H9 (cell line): Measurements from ENCODE around the gene NCLN. TPM values are rescaled to one million over a fixed set of nuclear protein-coding genes. Genes with fewer than 3 reads are reported as not detected.

Experiments used
- DNase-seq: peaks from one replicate; pipeline ENCODE4 v3.0.0-alpha.2; 2017
- H2AFZ ChIP-seq: one replicate; pipeline ENCODE4 v1.6.1; 2013; ENCODE audit warnings: mild to moderate bottlenecking, low read length, control low read depth, moderate library complexity
- H2AK5ac ChIP-seq: 2 replicates; pipeline ENCODE4 v1.6.1; 2013; ENCODE audit warnings: low read length, control low read depth, mixed read lengths; ENCODE audit not compliant: insufficient read length
- H2BK120ac ChIP-seq: one replicate; pipeline ENCODE4 v1.6.1; 2013; ENCODE audit warnings: low read depth, mild to moderate bottlenecking, low read length, control low read depth, inconsistent platforms; ENCODE audit not compliant: poor library complexity, severe bottlenecking
- H2BK12ac ChIP-seq: 2 replicates; pipeline ENCODE4 v1.6.1; 2013; ENCODE audit warnings: low read length, control low read depth, mixed read lengths, low read depth; ENCODE audit not compliant: insufficient read length
- H2BK15ac ChIP-seq: 2 replicates; pipeline ENCODE4 v1.6.1; 2013; ENCODE audit warnings: low read depth, low read length, control low read depth
- H2BK20ac ChIP-seq: one replicate; pipeline ENCODE4 v1.6.1; 2013; ENCODE audit warnings: low read depth, mild to moderate bottlenecking, low read length, control low read depth, inconsistent platforms; ENCODE audit not compliant: poor library complexity, severe bottlenecking
- H2BK5ac ChIP-seq: 2 replicates; pipeline ENCODE4 v1.6.1; 2013; ENCODE audit warnings: low read length, control low read depth, mixed read lengths; ENCODE audit not compliant: insufficient read length
- H3K14ac ChIP-seq: 2 replicates; pipeline ENCODE4 v1.6.1; 2013; ENCODE audit warnings: low read length, control low read depth; ENCODE audit not compliant: insufficient read depth
- H3K18ac ChIP-seq: 2 replicates; pipeline ENCODE4 v1.6.1; 2013; ENCODE audit warnings: low read depth, mild to moderate bottlenecking, mixed read lengths, low read length, control low read depth; ENCODE audit not compliant: insufficient read length
- H3K23ac ChIP-seq: 2 replicates; pipeline ENCODE4 v1.6.1; 2013; ENCODE audit warnings: low read length, control low read depth, mixed read lengths, low read depth; ENCODE audit not compliant: insufficient read length
- H3K23me2 ChIP-seq: 2 replicates; pipeline ENCODE4 v1.6.1; 2013; ENCODE audit warnings: low read depth, mild to moderate bottlenecking, mixed read lengths, low read length, control low read depth; ENCODE audit not compliant: insufficient read length, poor library complexity, severe bottlenecking
- H3K27ac ChIP-seq: 2 replicates; pipeline ENCODE4 v1.5.1; 2013; ENCODE audit warnings: low read length, control low read depth, mixed read lengths, low read depth; ENCODE audit not compliant: insufficient read length
- H3K27me3 ChIP-seq: 2 replicates; pipeline ENCODE4 v1.6.1; 2013; ENCODE audit warnings: low read length, control low read depth, inconsistent platforms; ENCODE audit not compliant: insufficient read depth
- H3K4ac ChIP-seq: 2 replicates; pipeline ENCODE4 v1.6.1; 2013; ENCODE audit warnings: low read depth, mild to moderate bottlenecking, control low read depth, inconsistent platforms, low read length, moderate library complexity
- H3K4me1 ChIP-seq: 2 replicates; pipeline ENCODE4 v1.6.1; 2013; ENCODE audit warnings: low read length, control low read depth, inconsistent platforms; ENCODE audit not compliant: insufficient read depth
- H3K4me2 ChIP-seq: 2 replicates; pipeline ENCODE4 v1.6.1; 2013; ENCODE audit warnings: low read length, control low read depth, mixed read lengths; ENCODE audit not compliant: insufficient read length, insufficient read depth
- H3K56ac ChIP-seq: 2 replicates; pipeline ENCODE4 v1.6.1; 2013; ENCODE audit warnings: low read depth, mild to moderate bottlenecking, mixed read lengths, low read length, control low read depth; ENCODE audit not compliant: insufficient read length
- H3K79me1 ChIP-seq: 2 replicates; pipeline ENCODE4 v1.6.1; 2013; ENCODE audit warnings: low read depth, mild to moderate bottlenecking, moderate library complexity, low read length, control low read depth, inconsistent platforms; ENCODE audit not compliant: insufficient read depth, poor library complexity, severe bottlenecking
- H3K79me2 ChIP-seq: 2 replicates; pipeline ENCODE4 v1.6.1; 2013; ENCODE audit warnings: low read length, control low read depth, inconsistent platforms; ENCODE audit not compliant: insufficient read depth
- H3K9ac ChIP-seq: 2 replicates; pipeline ENCODE4 v1.6.1; 2013; ENCODE audit warnings: low read length, control low read depth, mixed read lengths; ENCODE audit not compliant: insufficient read length; ENCODE audit errors: extremely low read depth
- H3K9me3 ChIP-seq: one replicate; pipeline ENCODE4 v1.6.1; 2013; ENCODE audit warnings: low read depth, low read length, inconsistent platforms; ENCODE audit not compliant: control insufficient read depth
- H3T11ph ChIP-seq: one replicate; pipeline ENCODE4 v1.6.1; 2013; ENCODE audit warnings: mild to moderate bottlenecking, low read length, control low read depth, inconsistent platforms
- H4K20me1 ChIP-seq: one replicate; pipeline ENCODE4 v1.6.1; 2013; ENCODE audit not compliant: control insufficient read depth, insufficient read length, insufficient read depth
- H4K5ac ChIP-seq: 2 replicates; pipeline ENCODE4 v1.6.1; 2013; ENCODE audit warnings: low read depth, mild to moderate bottlenecking, mixed read lengths, low read length, control low read depth; ENCODE audit not compliant: insufficient read length
- H4K8ac ChIP-seq: replicated peaks from 2 replicates; pipeline ENCODE4 v1.6.1; 2013; ENCODE audit warnings: low read length, control low read depth, mixed read lengths, low read depth; ENCODE audit not compliant: insufficient read length
- H4K91ac ChIP-seq: 2 replicates; pipeline ENCODE4 v1.6.1; 2013; ENCODE audit warnings: low read depth, mild to moderate bottlenecking, moderate library complexity, mixed read lengths, low read length, control low read depth; ENCODE audit not compliant: insufficient read length
- H3K27ac Mint-ChIP-seq, 3 experiments: 2 replicates in 2 of 3; 3 replicates in 1 of 3; pipeline ENCODE4 v1.8.0; 2020 to 2021; ENCODE audit warnings: mixed read lengths in 3 of 3, mild to moderate bottlenecking in 1 of 3, moderate library complexity in 1 of 3
- H3K27me3 Mint-ChIP-seq: 2 replicates; pipeline ENCODE4 v1.8.0; 2021; ENCODE audit warnings: low read depth, mild to moderate bottlenecking, moderate library complexity, mixed read lengths
- H3K36me3 Mint-ChIP-seq, 3 experiments: 2 replicates in 2 of 3; 3 replicates in 1 of 3; pipeline ENCODE4 v1.8.0; 2020 to 2021; ENCODE audit warnings: low read depth in 3 of 3, mixed read lengths in 3 of 3; ENCODE audit not compliant: insufficient read depth in 1 of 3
- H3K4me1 Mint-ChIP-seq, 2 experiments: 2 replicates each; pipeline ENCODE4 v1.8.0; 2020; ENCODE audit warnings: mixed read lengths in 2 of 2
- H3K4me3 Mint-ChIP-seq, 2 experiments: 2 replicates in 1 of 2; 3 replicates in 1 of 2; pipeline ENCODE4 v1.8.0; 2020 to 2021; ENCODE audit warnings: mild to moderate bottlenecking in 2 of 2, mixed read lengths in 2 of 2, moderate library complexity in 1 of 2
- H3K9me3 Mint-ChIP-seq, 2 experiments: 2 replicates in 1 of 2; 3 replicates in 1 of 2; pipeline ENCODE4 v1.8.0; 2020; ENCODE audit warnings: mild to moderate bottlenecking in 2 of 2, mixed read lengths in 2 of 2, moderate library complexity in 1 of 2
- WGBS: extraction: QIAGEN DNeasy Blood & Tissue Kit; methylation state at CpG from one replicate; pipeline ENCODE4 v1.1.7; 2013; ENCODE audit warnings: missing lambda C conversion rate, low lambda C conversion rate, mixed read lengths; ENCODE audit not compliant: insufficient read length; ENCODE audit errors: extremely low coverage; 5-methylcytosine and 5-hydroxymethylcytosine counted together
- total RNA-seq: library from RNA; stranded (reverse); gene quantifications from 2 replicates; pipeline ENCODE4 v1.2.1, GENCODE V29; 2021
- TF ChIP-seq, protein P1 (sequence below): fragments of 200-600 bp; sonication (generic); conservative IDR thresholded peaks from 3 replicates; pipeline ENCODE4 v1.8.0; 2021; ENCODE audit warnings: antibody characterized with exemption, mild to moderate bottlenecking

NCLN gene
- total RNA-seq, 1 experiment from 2014 or later: 94.8 TPM

DNA sequence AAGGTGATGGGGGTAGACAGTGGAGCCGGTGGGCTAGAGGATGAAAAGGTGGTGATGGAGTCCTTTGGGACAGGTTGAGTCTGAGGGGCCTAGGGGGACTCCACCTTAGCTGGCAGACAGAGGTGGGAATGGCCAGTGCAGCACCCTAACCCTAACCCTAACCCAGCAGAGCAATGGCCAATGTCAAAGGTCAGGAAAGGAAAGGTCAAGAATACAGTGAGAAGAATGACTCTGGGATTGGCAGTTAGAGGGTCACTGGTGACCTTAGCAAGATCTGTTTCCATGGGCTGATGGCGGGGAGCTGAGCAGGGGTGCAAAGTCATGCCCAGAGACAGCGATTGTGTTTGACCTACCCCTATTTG is 33.3 kb upstream of the NCLN start:
- H3K23me2 ChIP-seq: no peaks in the 10 kb centered on the region
- no peak overlapping the region for H3K14ac ChIP-seq
- H2BK120ac ChIP-seq: no peak overlapping the region
- H3K4me2 ChIP-seq: no peak overlapping the region
- no peaks in the 10 kb centered on the region for H3K27me3 ChIP-seq
- H3K4ac ChIP-seq: no peak overlapping the region
- H3K23ac ChIP-seq: no peak overlapping the region
- Mint-ChIP-seq H3K27me3 (peaks cover 23% of the 10 kb centered on the region), H3K4me3 (no peak overlapping the region), H3K9me3 (peaks cover 3 to 9% of the 10 kb centered on the region in 2 experiments; a peak in 2 of 5 replicates), H3K27ac (no peak overlapping the region), H3K36me3 (0 out of 7 replicates have a peak, but pooled peaks cover 0 to 3% (median 0%) of the 10 kb centered on the region in 3 experiments), H3K4me1 (peaks cover 6 to 18% of the 10 kb centered on the region in 2 experiments)
- no peak overlapping the region for H2BK20ac ChIP-seq
- no peak overlapping the region for H2AFZ ChIP-seq
- H4K8ac ChIP-seq: no peak overlapping the region
- H3K79me2 ChIP-seq: no peaks in the 10 kb centered on the region
- H2BK15ac ChIP-seq: no peak overlapping the region
- H2AK5ac ChIP-seq: no peak overlapping the region
- H3K27ac ChIP-seq: no peak overlapping the region
- DNase-seq: no peak
- TF ChIP-seq, protein P1, sequence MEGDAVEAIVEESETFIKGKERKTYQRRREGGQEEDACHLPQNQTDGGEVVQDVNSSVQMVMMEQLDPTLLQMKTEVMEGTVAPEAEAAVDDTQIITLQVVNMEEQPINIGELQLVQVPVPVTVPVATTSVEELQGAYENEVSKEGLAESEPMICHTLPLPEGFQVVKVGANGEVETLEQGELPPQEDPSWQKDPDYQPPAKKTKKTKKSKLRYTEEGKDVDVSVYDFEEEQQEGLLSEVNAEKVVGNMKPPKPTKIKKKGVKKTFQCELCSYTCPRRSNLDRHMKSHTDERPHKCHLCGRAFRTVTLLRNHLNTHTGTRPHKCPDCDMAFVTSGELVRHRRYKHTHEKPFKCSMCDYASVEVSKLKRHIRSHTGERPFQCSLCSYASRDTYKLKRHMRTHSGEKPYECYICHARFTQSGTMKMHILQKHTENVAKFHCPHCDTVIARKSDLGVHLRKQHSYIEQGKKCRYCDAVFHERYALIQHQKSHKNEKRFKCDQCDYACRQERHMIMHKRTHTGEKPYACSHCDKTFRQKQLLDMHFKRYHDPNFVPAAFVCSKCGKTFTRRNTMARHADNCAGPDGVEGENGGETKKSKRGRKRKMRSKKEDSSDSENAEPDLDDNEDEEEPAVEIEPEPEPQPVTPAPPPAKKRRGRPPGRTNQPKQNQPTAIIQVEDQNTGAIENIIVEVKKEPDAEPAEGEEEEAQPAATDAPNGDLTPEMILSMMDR: no peak
- no peak overlapping the region for H3T11ph ChIP-seq
- H3K9me3 ChIP-seq: no peaks in the 10 kb centered on the region
- H2BK5ac ChIP-seq: no peak overlapping the region
- H2BK12ac ChIP-seq: no peak overlapping the region
- no peaks in the 10 kb centered on the region for H4K20me1 ChIP-seq
- H3K56ac ChIP-seq: no peak overlapping the region
- WGBS: no CpG with 5 or more reads among the region's 3 CpGs
- H3K18ac ChIP-seq: no peak overlapping the region
- no peak overlapping the region for H3K9ac ChIP-seq
- no peak overlapping the region for H4K5ac ChIP-seq
- no peaks in the 10 kb centered on the region for H3K4me1 ChIP-seq
- H4K91ac ChIP-seq: no peak overlapping the region
- H3K79me1 ChIP-seq: no peaks in the 10 kb centered on the region
